Neural progenitor cell (in vitro differentiated cells): ENCODE results near the gene HECTD4. TPM values are rescaled to one million over a fixed set of nuclear protein-coding genes. Genes with fewer than 3 reads are reported as not detected.

Experiments
- DNase-seq: peaks from one replicate; pipeline ENCODE4 v3.0.0-alpha.2; 2016; ENCODE audit warnings: low spot score
- H2AFZ ChIP-seq: fragments of 200-600 bp; sonication (generic); replicated peaks from 2 replicates; pipeline ENCODE4 v1.6.1; 2016; ENCODE audit warnings: antibody characterized with exemption
- H3F3A ChIP-seq: fragments of 200-600 bp; sonication (generic); 2 replicates; pipeline ENCODE4 v1.6.1; 2016; ENCODE audit warnings: antibody characterized with exemption, low read depth
- H3K27ac ChIP-seq: fragments of 200-600 bp; sonication (generic); 2 replicates; pipeline ENCODE4 v1.5.1; 2016; ENCODE audit warnings: mild to moderate bottlenecking
- H3K27me3 ChIP-seq: fragments of 200-600 bp; sonication (generic); 2 replicates; pipeline ENCODE4 v1.6.1; 2016; ENCODE audit warnings: mild to moderate bottlenecking, moderate library complexity
- H3K36me3 ChIP-seq: fragments of 200-600 bp; sonication (generic); 2 replicates; pipeline ENCODE4 v1.5.1; 2016
- H3K4me1 ChIP-seq: fragments of 200-600 bp; sonication (generic); 2 replicates; pipeline ENCODE4 v1.6.1; 2016; ENCODE audit warnings: mixed run types
- H3K4me2 ChIP-seq: fragments of 200-600 bp; sonication (generic); 2 replicates; pipeline ENCODE4 v1.6.1; 2016
- H3K4me3 ChIP-seq: fragments of 200-600 bp; sonication (generic); 2 replicates; pipeline ENCODE4 v1.5.1; 2016
- H3K79me2 ChIP-seq: fragments of 200-600 bp; sonication (generic); 2 replicates; pipeline ENCODE4 v1.6.1; 2016; ENCODE audit warnings: low read depth
- H3K9ac ChIP-seq: fragments of 200-600 bp; sonication (generic); 2 replicates; pipeline ENCODE4 v1.6.1; 2016
- H3K9me3 ChIP-seq: fragments of 200-600 bp; sonication (generic); 2 replicates; pipeline ENCODE4 v1.5.1; 2016; ENCODE audit warnings: low read depth
- H4K20me1 ChIP-seq: fragments of 200-600 bp; sonication (generic); 2 replicates; pipeline ENCODE4 v1.6.1; 2016; ENCODE audit warnings: low read depth
- H3K27ac Mint-ChIP-seq: 3 replicates; pipeline ENCODE4 v1.8.0; 2021; ENCODE audit warnings: mixed read lengths
- H3K27me3 Mint-ChIP-seq: 2 replicates; pipeline ENCODE4 v1.8.0; 2022; ENCODE audit warnings: low read depth, mild to moderate bottlenecking, inconsistent platforms, moderate library complexity, mixed read lengths; ENCODE audit not compliant: insufficient read depth
- H3K36me3 Mint-ChIP-seq: 3 replicates; pipeline ENCODE4 v1.8.0; 2021; ENCODE audit warnings: mixed read lengths
- H3K4me1 Mint-ChIP-seq: 3 replicates; pipeline ENCODE4 v1.8.0; 2021; ENCODE audit warnings: mixed read lengths
- H3K4me3 Mint-ChIP-seq: 3 replicates; pipeline ENCODE4 v1.8.0; 2021; ENCODE audit warnings: mild to moderate bottlenecking, moderate library complexity, mixed read lengths
- H3K9me3 Mint-ChIP-seq: 3 replicates; pipeline ENCODE4 v1.8.0; 2020; ENCODE audit warnings: mixed read lengths
- CTCF ChIP-seq: fragments of 200-600 bp; sonication (generic); IDR thresholded peaks from 2 replicates; pipeline ENCODE4 v1.5.1; 2017; ENCODE audit warnings: antibody characterized with exemption, mild to moderate bottlenecking
- EZH2 ChIP-seq: fragments of 200-600 bp; sonication (generic); IDR thresholded peaks from 2 replicates; pipeline ENCODE4 v1.6.1; 2017; ENCODE audit warnings: antibody characterized with exemption, mild to moderate bottlenecking, moderate library complexity
- EZH2phosphoT487 ChIP-seq: fragments of 200-600 bp; sonication (generic); IDR thresholded peaks from 2 replicates; pipeline ENCODE4 v1.6.1; 2017; ENCODE audit warnings: antibody characterized with exemption
- total RNA-seq: library from RNA; depleted of rRNA; stranded (reverse); fragments of >200 nt; gene quantifications from 2 replicates; pipeline ENCODE4 v1.2.3, GENCODE V29; 2015; ENCODE audit warnings: low replicate concordance

HECTD4 gene
- total RNA-seq, 1 donor from 2014 or later = 11.0 TPM

- no peaks in the 10 kb centered on the region for H4K20me1 ChIP-seq
- H3K9me3 ChIP-seq = no peaks in the 10 kb centered on the region
- H2AFZ ChIP-seq = no peak overlapping the region
- no peak overlapping the region for H3K4me3 ChIP-seq
- Mint-ChIP-seq H3K27me3 (no peaks in the 10 kb centered on the region), H3K4me1 (peaks cover 5% of the 10 kb centered on the region), H3K27ac (no peak overlapping the region), H3K9me3 (no peaks in the 10 kb centered on the region), H3K36me3 (peaks cover 2% of the 10 kb centered on the region), H3K4me3 (no peak overlapping the region)
- H3K27ac ChIP-seq = no peak overlapping the region
- H3K36me3 ChIP-seq = no peaks in the 10 kb centered on the region
- H3F3A ChIP-seq = peaks cover 10% of the 10 kb centered on the region
- no peak for DNase-seq
- H3K27me3 ChIP-seq = no peaks in the 10 kb centered on the region
- H3K9ac ChIP-seq = no peak overlapping the region
- H3K4me1 ChIP-seq = no peaks in the 10 kb centered on the region
- no peak overlapping the region for H3K4me2 ChIP-seq
- H3K79me2 ChIP-seq = peaks cover 95% of the 10 kb centered on the region
- no peak for TF ChIP-seq CTCF
- no peak for TF ChIP-seq EZH2phosphoT487
- TF ChIP-seq EZH2 = no peak
Observed at GRCh38 chr12:112368856-112369255, 13.4 kb downstream of the HECTD4 start.

GRCh38 chr12:112367965-112368364, 14.3 kb downstream of the HECTD4 start:
- Histone ChIP-seq H3K36me3 (no peaks in the 10 kb centered on the region), H3K4me1 (no peaks in the 10 kb centered on the region), H3K27me3 (no peaks in the 10 kb centered on the region), H4K20me1 (no peaks in the 10 kb centered on the region), H2AFZ (no peak overlapping the region), H3K9ac (no peak overlapping the region), H3K9me3 (no peaks in the 10 kb centered on the region), H3F3A (peaks cover 10% of the 10 kb centered on the region), H3K27ac (no peak overlapping the region), H3K79me2 (peaks cover 94% of the 10 kb centered on the region), H3K4me2 (no peak overlapping the region), H3K4me3 (no peak overlapping the region)
- DNase-seq = no peak
- no peak for TF ChIP-seq EZH2phosphoT487
- TF ChIP-seq EZH2 = no peak
- TF ChIP-seq CTCF = no peak
- no peaks in the 10 kb centered on the region for H3K27me3 Mint-ChIP-seq
- no peaks in the 10 kb centered on the region for H3K9me3 Mint-ChIP-seq
- peaks cover 5% of the 10 kb centered on the region for H3K4me1 Mint-ChIP-seq
- H3K36me3 Mint-ChIP-seq = no peaks in the 10 kb centered on the region
- no peak overlapping the region for H3K4me3 Mint-ChIP-seq
- H3K27ac Mint-ChIP-seq = no peak overlapping the region

GRCh38 chr12:112362310-112362709, 19.9 kb downstream of the HECTD4 start:
- no peak overlapping the region for H2AFZ ChIP-seq
- Mint-ChIP-seq H3K9me3 (no peaks in the 10 kb centered on the region), H3K4me1 (peaks cover 7% of the 10 kb centered on the region), H3K36me3 (peaks cover 4% of the 10 kb centered on the region), H3K27ac (no peak overlapping the region), H3K27me3 (peaks cover 2% of the 10 kb centered on the region), H3K4me3 (no peak overlapping the region)
- no peaks in the 10 kb centered on the region for H3K4me1 ChIP-seq
- H3K9ac ChIP-seq = no peak overlapping the region
- H3K4me3 ChIP-seq = no peak overlapping the region
- TF ChIP-seq CTCF (no peak), EZH2 (no peak), EZH2phosphoT487 (no peak)
- no peaks in the 10 kb centered on the region for H3K36me3 ChIP-seq
- no peak for DNase-seq
- H3K27me3 ChIP-seq = no peaks in the 10 kb centered on the region
- H4K20me1 ChIP-seq = peaks cover 14% of the 10 kb centered on the region
- no peaks in the 10 kb centered on the region for H3F3A ChIP-seq
- no peaks in the 10 kb centered on the region for H3K9me3 ChIP-seq
- no peak overlapping the region for H3K4me2 ChIP-seq
- H3K27ac ChIP-seq = no peak overlapping the region
- H3K79me2 ChIP-seq = peaks cover 65% of the 10 kb centered on the region
